Measurements from ENCODE around the gene PAGE2.
"Not testable (repeated sequence)": the region's sequence is repeated elsewhere in the genome, so short reads cannot be mapped to it uniquely, and the experiment has no call there.

PAGE2 gene

GRCh38 chrX:55088795-55089489, at the start of gene PAGE2:
Gene PAGE2, plus strand, starts transcription at chrX:55089018. Its CDS starts 1,003 bp downstream, at chrX:55090021.
- no peak for DNase-seq

- DNase-seq, result no peak
Measured at GRCh38 chrX:55039471-55039870, 49.3 kb upstream of the PAGE2 start.

GRCh38 chrX:55041514-55041913, 47.3 kb upstream of the PAGE2 start:
- DNase-seq, result no peak

- not testable (repeated sequence) for DNase-seq
Measured at GRCh38 chrX:55050599-55050998, 38.2 kb upstream of the PAGE2 start.

GRCh38 chrX:55056820-55057674, 31.8 kb upstream of the PAGE2 start:
- DNase-seq, result no peak

GRCh38 chrX:55057675-55058249, 31.1 kb upstream of the PAGE2 start:
- DNase-seq, result peak in 1 of 2 experiments; percentile 0

GRCh38 chrX:55067180-55067579, 21.6 kb upstream of the PAGE2 start:
- not testable (repeated sequence) for DNase-seq

- no peak for DNase-seq
Measured at GRCh38 chrX:55072286-55072685, 16.5 kb upstream of the PAGE2 start.

- no peak for DNase-seq
Measured at GRCh38 chrX:55074851-55075467, 13.9 kb upstream of the PAGE2 start, which contains the start of gene PAGE2B. Gene PAGE2B, plus strand, starts transcription at chrX:55075030. Its CDS starts 1,012 bp downstream, at chrX:55076042.

GRCh38 chrX:55098691-55099090, 9.9 kb downstream of the PAGE2 start:
- DNase-seq, result no peak

GRCh38 chrX:55099162-55099561, 10.3 kb downstream of the PAGE2 start:
- DNase-seq, result no peak

GRCh38 chrX:55102754-55103153, 13.9 kb downstream of the PAGE2 start:
- DNase-seq, result no peak

GRCh38 chrX:55107262-55107661, 18.4 kb downstream of the PAGE2 start:
- DNase-seq, result no peak

GRCh38 chrX:55107911-55108310, 19.1 kb downstream of the PAGE2 start:
- no peak for DNase-seq

GRCh38 chrX:55109306-55109705, 20.5 kb downstream of the PAGE2 start:
- DNase-seq, result no peak

- no peak for DNase-seq
Measured at GRCh38 chrX:55111578-55112254, 22.9 kb downstream of the PAGE2 start.

- DNase-seq, result not testable (repeated sequence)
Measured at GRCh38 chrX:55116589-55116988, 27.8 kb downstream of the PAGE2 start.

GRCh38 chrX:55118574-55118973, 29.8 kb downstream of the PAGE2 start:
- no peak for DNase-seq

GRCh38 chrX:55119271-55119670, 30.5 kb downstream of the PAGE2 start:
- no peak for DNase-seq

- DNase-seq, result no peak
Measured at GRCh38 chrX:55119712-55120111, 30.9 kb downstream of the PAGE2 start.

GRCh38 chrX:55120761-55121358, 32.0 kb downstream of the PAGE2 start:
- no peak for DNase-seq

- DNase-seq, result no peak
Measured at GRCh38 chrX:55123900-55124299, 35.1 kb downstream of the PAGE2 start.
